SK-N-SH (cell line): ENCODE results near the gene SLC7A6. TPM values are rescaled to one million over a fixed set of nuclear protein-coding genes. Genes with fewer than 3 reads are reported as not detected.

ENCODE experiments used
- CTCF ChIA-PET: fragments of 300-600, 350-600 bp; formaldehyde crosslinking; extraction: SDS; loops from one replicate; lab custom pipeline; 2021; lab: Yijun Ruan, JAX
- POLR2A ChIA-PET: fragments of 350-600 bp; sonication (Branson Sonifier 250); formaldehyde crosslinking; extraction: SDS; loops from one replicate; lab custom pipeline; 2020; ENCODE audit warnings: antibody characterized with exemption, inconsistent platforms; lab: Yijun Ruan, JAX
- DNase-seq: peaks from one replicate; pipeline ENCODE4 v3.0.0; 2012
- H2AFZ ChIP-seq: fragments of 200-600 bp; sonication (generic); 2 replicates; pipeline ENCODE4 v1.8.1; 2016; ENCODE audit warnings: antibody characterized with exemption, mild to moderate bottlenecking, low read depth
- H3F3A ChIP-seq: fragments of 200-600 bp; sonication (generic); replicated peaks from 2 replicates; pipeline ENCODE3; 2016; ENCODE audit warnings: antibody characterized with exemption, mild to moderate bottlenecking; ENCODE audit not compliant: insufficient read depth
- H3K27ac ChIP-seq, 2 experiments: fragments of 200-500 bp in 1 of 2; fragments of 200-600 bp in 1 of 2; sonication (Bioruptor generic) in 1 of 2; sonication (generic), shearing (Covaris generic) in 1 of 2; 2 replicates each; pipeline versions ENCODE4 v1.5.1 to v1.6.1; 2014 to 2016; ENCODE audit warnings: low read depth in 2 of 2, inconsistent platforms in 1 of 2, low read length in 1 of 2, mild to moderate bottlenecking in 1 of 2, mixed read lengths in 1 of 2
- H3K27me3 ChIP-seq: fragments of 200-600 bp; sonication (generic), shearing (Covaris generic); 2 replicates; pipeline ENCODE4 v1.6.1; 2016; ENCODE audit warnings: mixed run types; ENCODE audit not compliant: insufficient read depth
- H3K36me3 ChIP-seq, 2 experiments: fragments of 200-500 bp in 1 of 2; fragments of 200-600 bp in 1 of 2; sonication (Bioruptor generic) in 1 of 2; sonication (generic) in 1 of 2; replicated peaks in 1 of 2; 2 replicates each; pipeline versions ENCODE3 to v1.5.1; 2014 to 2016; ENCODE audit warnings: low read length in 1 of 2, mild to moderate bottlenecking in 1 of 2; ENCODE audit not compliant: insufficient read depth in 2 of 2, control insufficient read depth in 1 of 2
- H3K4me1 ChIP-seq, 2 experiments: fragments of 200-500 bp in 1 of 2; fragments of 200-600 bp in 1 of 2; sonication (Bioruptor generic) in 1 of 2; sonication (generic), shearing (Covaris generic) in 1 of 2; 2 replicates each; pipeline versions ENCODE4 v1.5.1 to v1.6.1; 2014 to 2016; ENCODE audit warnings: low read depth in 1 of 2, low read length in 1 of 2, mixed run types in 1 of 2; ENCODE audit not compliant: insufficient read depth in 2 of 2, control insufficient read depth in 1 of 2
- H3K4me2 ChIP-seq: fragments of 200-600 bp; sonication (generic), shearing (Covaris generic); 2 replicates; pipeline ENCODE4 v1.6.1; 2017; ENCODE audit warnings: mixed run types
- H3K4me3 ChIP-seq, 2 experiments: fragments of 200-500 bp in 1 of 2; fragments of 200-600 bp in 1 of 2; sonication (Bioruptor generic) in 1 of 2; sonication (generic), shearing (Covaris generic) in 1 of 2; 2 replicates each; pipeline versions ENCODE4 v1.5.1 to v1.8.1; 2014 to 2016; ENCODE audit warnings: low read depth in 2 of 2, inconsistent platforms in 1 of 2, low read length in 1 of 2, mild to moderate bottlenecking in 1 of 2, mixed read lengths in 1 of 2, moderate library complexity in 1 of 2
- H3K79me2 ChIP-seq: fragments of 200-600 bp; sonication (generic); 2 replicates; pipeline ENCODE4 v1.8.1; 2017; ENCODE audit warnings: mild to moderate bottlenecking; ENCODE audit not compliant: insufficient read depth
- H3K9ac ChIP-seq: fragments of 200-600 bp; sonication (generic); 2 replicates; pipeline ENCODE4 v1.6.1; 2017; ENCODE audit warnings: mixed run types
- H3K9me2 ChIP-seq: fragments of 200-600 bp; sonication (generic); 2 replicates; pipeline ENCODE4 v1.6.1; 2017; ENCODE audit warnings: mixed run types
- H3K9me3 ChIP-seq: fragments of 200-600 bp; sonication (generic); 2 replicates; pipeline ENCODE4 v1.6.1; 2017; ENCODE audit warnings: mixed run types, mild to moderate bottlenecking, moderate library complexity
- H4K20me1 ChIP-seq: fragments of 200-600 bp; sonication (generic); 2 replicates; pipeline ENCODE4 v1.6.1; 2017; ENCODE audit warnings: mild to moderate bottlenecking, mixed run types; ENCODE audit not compliant: insufficient read depth
- CHD2 ChIP-seq: fragments of 150-350 bp; IDR thresholded peaks from 2 replicates; pipeline ENCODE4 v1.6.1; 2018; ENCODE audit warnings: low read length; ENCODE audit not compliant: partially characterized antibody
- ELF1 ChIP-seq: IDR thresholded peaks from 2 replicates; pipeline ENCODE4 v1.4.0; 2012
- IRF3 ChIP-seq: fragments of 150-350 bp; IDR thresholded peaks from 2 replicates; pipeline ENCODE4 v1.6.1; 2016; ENCODE audit warnings: mild to moderate bottlenecking, low read depth, low read length
- MAX ChIP-seq: IDR thresholded peaks from 2 replicates; pipeline ENCODE4 v1.4.0; 2012; ENCODE audit warnings: low read depth
- MXI1 ChIP-seq: IDR thresholded peaks from 2 replicates; pipeline ENCODE4 v1.6.1; 2012; ENCODE audit warnings: mild to moderate bottlenecking, low read depth, low read length, improper control_type of control experiment
- NFIC ChIP-seq: IDR thresholded peaks from 2 replicates; pipeline ENCODE4 v1.4.0; 2012; ENCODE audit warnings: borderline replicate concordance
- PBX3 ChIP-seq: IDR thresholded peaks from 2 replicates; pipeline ENCODE4; 2012
- POLR2AphosphoS5 ChIP-seq: IDR thresholded peaks from 2 replicates; pipeline ENCODE4 v1.6.1; 2012; ENCODE audit warnings: low read depth, low read length
- REST ChIP-seq: IDR thresholded peaks from 2 replicates; pipeline ENCODE4 v1.6.1; 2012; ENCODE audit warnings: mild to moderate bottlenecking, low read depth, low read length, moderate library complexity
- RFX5 ChIP-seq: IDR thresholded peaks from 2 replicates; pipeline ENCODE4 v1.6.1; 2012; ENCODE audit warnings: mild to moderate bottlenecking, improper control_type of control experiment, low read length
- RXRA ChIP-seq: IDR thresholded peaks from 2 replicates; pipeline ENCODE4 v1.4.0; 2012; ENCODE audit warnings: low read depth, mild to moderate bottlenecking, borderline replicate concordance
- SIN3A ChIP-seq: IDR thresholded peaks from 2 replicates; pipeline ENCODE4 v1.6.1; 2012; ENCODE audit warnings: low read depth, mild to moderate bottlenecking, low read length, moderate library complexity, borderline replicate concordance
- TAF1 ChIP-seq: IDR thresholded peaks from 2 replicates; pipeline ENCODE4 v1.6.1; 2012; ENCODE audit warnings: low read depth, mild to moderate bottlenecking, low read length, moderate library complexity, borderline replicate concordance
- TCF12 ChIP-seq: IDR thresholded peaks from 2 replicates; pipeline ENCODE4 v1.4.0; 2012
- WGBS: methylation state at CpG from one replicate; pipeline ENCODE4 v1.1.6; 2017; ENCODE audit warnings: low lambda C conversion rate; 5-methylcytosine and 5-hydroxymethylcytosine counted together
- polyA plus RNA-seq, 3 experiments: library from polyadenylated mRNA; depleted of rRNA; stranded (reverse); fragments of >200 nt; gene quantifications; 2 replicates each; pipeline ENCODE4 v1.2.3, GENCODE V29; 2012

The SLC7A6 gene
- polyA plus RNA-seq, 1 of the 3 experiments (the other 2 are of a cell fraction): 19.0 TPM

GRCh38 chr16:68244903-68245853, 19.1 kb upstream of the SLC7A6 start, which contains the start of gene PLA2G15:
TSS of gene PLA2G15 (plus strand) at chr16:68245373. CDS start at chr16:68245427, 54 bp downstream.
- H3K4me3 ChIP-seq: peak within 1 kb of the TSS; percentile 88 to 92
- TF ChIP-seq SIN3A (peak; percentile 78; the same call in 1 of the 2 replicates), MXI1 (no peak), TAF1 (peak; percentile 13; the same call in 1 of the 2 replicates), ELF1 (peak; percentile 85), TCF12 (no peak), RFX5 (peak; percentile 56; the same call in 1 of the 2 replicates), REST (no peak), POLR2AphosphoS5 (peak; percentile 41; the same call in 1 of the 2 replicates), MAX (peak; percentile 69), CHD2 (peak; percentile 82), RXRA (no peak), PBX3 (no peak), IRF3 (peak; percentile 33; the same call in 1 of the 2 replicates), NFIC (no peak)
- ChIA-PET CTCF (interaction anchor here (0.8 to 3.4 kb wide), 5 partner anchors 15 to 599 kb away, joined by 3 to 22 read pairs (median 3); partner anchors contain the start of gene SLC7A6), POLR2A (interaction anchor here (0.8 kb wide), 2 partner anchors 14 to 19 kb away, joined by 3 read pairs; partner anchors contain the start of gene SLC7A6)
- DNase-seq: peak; percentile 100
- no peaks in the 10 kb centered on the region for H3K9me2 ChIP-seq
- H2AFZ ChIP-seq: peak within 1 kb of the TSS; percentile 71
- no peaks in the 10 kb centered on the region for H3K36me3 ChIP-seq
- peak within 1 kb of the TSS in 1 of 2 experiments; percentile 24; a peak in 1 of 4 replicates for H3K27ac ChIP-seq
- no peaks in the 10 kb centered on the region for H3K9me3 ChIP-seq
- H3K4me1 ChIP-seq: peaks cover 7 to 15% of the 10 kb centered on the region in 2 experiments; a peak in 2 of 4 replicates
- H3K79me2 ChIP-seq: peaks cover 13% of the 10 kb centered on the region
- H3K4me2 ChIP-seq: peak within 1 kb of the TSS; percentile 92
- peak within 1 kb of the TSS; percentile 66 for H3K9ac ChIP-seq
- H3K27me3 ChIP-seq: no peaks in the 10 kb centered on the region
- no peaks in the 10 kb centered on the region for H3F3A ChIP-seq
- 1% methylated on average over 30 of the region's 75 CpGs for WGBS
- H4K20me1 ChIP-seq: no peaks in the 10 kb centered on the region
